Measurements from ENCODE around the gene ZDHHC3.
"Not testable (repeated sequence)": the region's sequence is repeated elsewhere in the genome, so short reads cannot be mapped to it uniquely, and the experiment has no call there.

The ZDHHC3 gene

GRCh38 chr3:44963571-44964325, 12.2 kb downstream of the ZDHHC3 start:
- no peak for DNase-seq (ENCODE audit: low spot score)

GRCh38 chr3:44962621-44963393, 13.2 kb downstream of the ZDHHC3 start:
- DNase-seq (ENCODE audit: low spot score): no peak

- no peak for DNase-seq (ENCODE audit: low spot score)
These were observed 14.1 kb downstream of the ZDHHC3 start for GRCh38 chr3:44961888-44962287.

GRCh38 chr3:44960387-44961026, 15.5 kb downstream of the ZDHHC3 start:
- DNase-seq (ENCODE audit: low spot score): no peak

GRCh38 chr3:44958386-44958785, 17.6 kb downstream of the ZDHHC3 start:
- DNase-seq (ENCODE audit: low spot score): no peak

DNA sequence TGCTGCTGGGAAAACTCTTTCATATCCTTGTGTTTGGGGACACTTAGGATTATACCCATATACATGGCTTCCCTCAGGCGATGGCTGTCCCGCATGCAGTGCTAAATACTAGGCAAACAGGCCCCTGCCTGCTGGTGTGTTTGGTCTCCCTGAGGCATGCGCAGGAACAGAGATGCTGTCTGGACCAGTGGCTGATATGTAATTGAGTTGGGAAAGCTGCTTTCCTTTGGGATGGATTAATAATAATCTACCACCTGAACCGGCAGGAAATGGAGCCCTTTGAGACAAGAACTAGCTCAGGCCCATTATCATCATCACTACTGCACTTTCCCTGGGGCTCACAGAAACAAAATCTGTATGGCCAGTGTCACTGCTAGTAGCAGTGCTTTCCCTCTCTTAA, 18.0 kb downstream of the ZDHHC3 start:
- no peak for DNase-seq (ENCODE audit: low spot score)

- DNase-seq (ENCODE audit: low spot score): no peak
These were observed 20.1 kb downstream of the ZDHHC3 start for GRCh38 chr3:44955917-44956316.

- peak; percentile 50 for DNase-seq (ENCODE audit: low spot score)
These were observed 21.0 kb downstream of the ZDHHC3 start for GRCh38 chr3:44954962-44955361.

- DNase-seq (ENCODE audit: low spot score): no peak
These were observed 21.7 kb downstream of the ZDHHC3 start for GRCh38 chr3:44954304-44954703.

DNA sequence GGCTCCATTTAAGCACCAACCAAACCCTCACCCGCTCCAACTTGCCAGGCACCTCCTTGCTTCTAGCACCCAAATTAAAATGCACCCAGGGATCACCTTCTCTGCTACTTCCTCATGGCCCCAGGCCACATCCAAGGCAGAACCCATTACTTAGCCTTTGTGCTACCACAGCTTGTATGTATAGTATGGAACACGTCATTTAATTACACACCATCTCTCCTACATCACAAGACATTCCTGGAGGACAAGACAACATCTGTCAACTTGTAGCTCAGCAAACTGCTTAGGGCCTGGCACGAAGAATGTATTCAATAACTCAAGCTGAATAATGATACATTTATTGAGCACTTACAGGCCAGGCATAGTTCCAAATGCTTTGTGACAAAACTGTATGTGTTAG, 23.3 kb downstream of the ZDHHC3 start:
- no peak for DNase-seq (ENCODE audit: low spot score)

- no peak for DNase-seq (ENCODE audit: low spot score)
These were observed 25.7 kb downstream of the ZDHHC3 start for GRCh38 chr3:44950275-44950734.

- DNase-seq (ENCODE audit: low spot score): not testable (repeated sequence)
These were observed 26.2 kb downstream of the ZDHHC3 start for GRCh38 chr3:44949770-44950169.

GRCh38 chr3:44948239-44948638, 27.7 kb downstream of the ZDHHC3 start:
- DNase-seq (ENCODE audit: low spot score): no peak

GRCh38 chr3:44942202-44942921, 33.6 kb downstream of the ZDHHC3 start:
- DNase-seq (ENCODE audit: low spot score): peak; percentile 20

DNA sequence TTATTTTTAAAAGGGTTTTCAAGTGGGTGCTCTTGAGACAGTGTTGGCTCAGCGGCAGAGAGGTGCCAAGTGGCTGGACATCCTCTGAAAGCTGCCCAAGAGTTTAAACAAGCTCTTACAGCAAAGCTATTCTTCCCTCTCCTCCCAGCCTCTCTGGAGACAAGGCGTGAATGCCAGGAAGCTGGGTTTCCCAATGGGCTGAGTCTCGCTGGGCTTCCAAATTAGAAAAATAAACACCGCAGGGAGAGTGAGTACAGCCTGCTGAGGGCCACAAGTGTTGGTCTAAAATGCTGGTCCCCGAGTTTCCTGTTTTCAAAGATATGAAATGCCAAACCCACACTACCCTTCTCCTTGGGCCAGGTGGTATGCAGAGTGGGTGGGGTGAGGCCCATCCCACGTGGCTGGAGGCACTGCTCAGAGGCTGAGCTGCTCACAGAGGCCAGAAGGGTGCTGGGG, 36.4 kb downstream of the ZDHHC3 start:
- no peak for DNase-seq (ENCODE audit: low spot score)

GRCh38 chr3:44932986-44933944, 42.7 kb downstream of the ZDHHC3 start:
- DNase-seq (ENCODE audit: low spot score): peak; percentile 89

DNA sequence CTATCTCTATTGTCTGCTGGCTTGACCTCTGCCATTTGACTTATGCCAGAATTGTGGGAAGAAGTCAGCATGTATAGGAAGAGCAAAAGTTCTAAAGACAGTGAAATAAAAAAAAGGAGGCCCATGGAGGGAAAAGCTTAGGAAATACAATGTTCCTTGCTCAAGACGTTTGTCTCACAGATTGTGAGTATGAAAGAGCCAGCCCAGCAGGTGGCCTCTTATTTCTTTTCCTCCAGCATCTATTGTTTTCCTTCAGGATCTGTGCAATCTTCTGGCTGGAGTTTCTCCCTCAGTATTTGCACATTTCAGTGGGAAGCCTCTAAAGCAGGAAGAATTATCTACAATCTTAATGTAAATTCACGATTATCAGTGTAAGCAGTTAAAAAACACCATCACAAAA, 43.7 kb downstream of the ZDHHC3 start:
- no peak for DNase-seq (ENCODE audit: low spot score)

DNA sequence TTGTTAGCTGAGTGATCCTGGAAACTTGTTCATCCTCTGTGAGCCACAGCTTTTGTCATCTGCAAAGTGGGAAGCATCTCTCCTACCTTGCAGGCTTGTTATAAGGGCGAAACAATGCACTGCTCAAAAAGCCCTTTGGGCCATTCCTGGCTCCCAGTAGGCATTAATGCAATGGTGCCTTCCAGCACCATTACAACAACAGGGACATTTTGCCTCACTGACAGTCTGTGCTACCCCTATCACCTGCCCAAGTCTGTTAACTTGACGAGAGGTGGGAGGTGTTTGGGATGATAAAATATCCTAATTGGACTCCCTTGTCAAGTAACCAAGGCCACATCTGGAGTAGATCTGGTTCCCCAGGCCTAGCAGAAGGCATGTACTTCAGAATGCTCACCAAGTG, 44.2 kb downstream of the ZDHHC3 start:
- DNase-seq (ENCODE audit: low spot score): no peak

- no peak for DNase-seq (ENCODE audit: low spot score)
These were observed 45.1 kb downstream of the ZDHHC3 start for GRCh38 chr3:44930911-44931310.

GRCh38 chr3:44929782-44930181, 46.2 kb downstream of the ZDHHC3 start:
- DNase-seq (ENCODE audit: low spot score): no peak

DNA sequence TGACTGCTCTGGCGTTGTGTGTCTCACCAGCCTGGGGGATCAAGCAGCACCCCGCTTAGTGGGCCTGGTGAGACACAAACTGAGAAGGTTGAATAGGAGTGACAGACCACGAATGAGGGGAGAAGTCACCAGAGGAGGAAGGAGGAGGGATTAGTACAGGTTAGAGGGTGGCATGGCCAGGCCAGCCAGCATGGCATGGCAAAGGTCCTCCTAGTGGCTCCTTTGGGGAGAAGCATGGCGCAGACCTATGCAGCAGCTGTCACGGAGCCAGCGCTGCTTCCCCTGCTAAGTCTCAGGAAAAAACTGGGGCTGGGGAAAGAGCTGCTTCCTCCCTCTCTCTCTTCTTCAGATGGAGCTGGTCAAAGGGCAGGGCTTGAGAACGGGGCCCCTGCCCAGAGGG, 48.6 kb downstream of the ZDHHC3 start:
- DNase-seq (ENCODE audit: low spot score): no peak
